ENCODE results near the gene PTPDC1. TPM values are rescaled to one million over a fixed set of nuclear protein-coding genes. Genes with fewer than 3 reads are reported as not detected.

PTPDC1 gene
- total and polyA plus RNA-seq, 2 experiments from 2014 or later = 3.3 to 11.8 TPM

DNA sequence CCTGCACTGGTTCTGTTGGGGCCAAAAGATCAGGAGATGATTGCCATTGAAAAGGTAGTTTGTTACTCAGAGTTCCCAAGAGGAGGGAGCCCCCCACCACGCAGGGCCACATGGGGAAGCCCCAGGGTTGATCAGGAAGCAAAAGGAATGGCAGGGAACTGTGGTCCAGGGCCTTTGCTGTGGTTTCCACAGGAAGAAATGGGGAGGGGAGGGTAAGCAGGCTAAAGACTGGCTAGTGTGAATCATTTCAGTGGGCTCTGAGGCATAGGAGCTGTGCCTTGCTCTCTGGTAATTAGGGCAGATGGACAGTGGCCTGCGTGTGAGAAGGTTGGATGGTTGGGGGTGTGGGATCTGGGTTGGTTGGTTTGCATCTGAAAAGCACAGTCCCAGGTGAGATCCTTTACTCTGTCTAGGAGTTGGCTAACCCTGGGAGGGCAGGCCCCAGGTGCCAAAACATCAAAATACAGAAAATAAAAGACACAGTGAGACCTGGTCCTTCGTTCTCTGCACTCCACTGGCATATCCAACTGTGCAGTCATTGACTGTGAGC, 66.1 kb downstream of the PTPDC1 start:
- Histone ChIP-seq H3K27ac (no peak overlapping the region), H3K9me3 (ENCODE audit: low read depth) (no peaks in the 10 kb centered on the region), H3K4me3 (no peak overlapping the region), H3K27me3 (no peaks in the 10 kb centered on the region), H3K4me1 (ENCODE audit: low read depth) (no peaks in the 10 kb centered on the region), H3K36me3 (no peaks in the 10 kb centered on the region)
- TF ChIP-seq, protein P1, sequence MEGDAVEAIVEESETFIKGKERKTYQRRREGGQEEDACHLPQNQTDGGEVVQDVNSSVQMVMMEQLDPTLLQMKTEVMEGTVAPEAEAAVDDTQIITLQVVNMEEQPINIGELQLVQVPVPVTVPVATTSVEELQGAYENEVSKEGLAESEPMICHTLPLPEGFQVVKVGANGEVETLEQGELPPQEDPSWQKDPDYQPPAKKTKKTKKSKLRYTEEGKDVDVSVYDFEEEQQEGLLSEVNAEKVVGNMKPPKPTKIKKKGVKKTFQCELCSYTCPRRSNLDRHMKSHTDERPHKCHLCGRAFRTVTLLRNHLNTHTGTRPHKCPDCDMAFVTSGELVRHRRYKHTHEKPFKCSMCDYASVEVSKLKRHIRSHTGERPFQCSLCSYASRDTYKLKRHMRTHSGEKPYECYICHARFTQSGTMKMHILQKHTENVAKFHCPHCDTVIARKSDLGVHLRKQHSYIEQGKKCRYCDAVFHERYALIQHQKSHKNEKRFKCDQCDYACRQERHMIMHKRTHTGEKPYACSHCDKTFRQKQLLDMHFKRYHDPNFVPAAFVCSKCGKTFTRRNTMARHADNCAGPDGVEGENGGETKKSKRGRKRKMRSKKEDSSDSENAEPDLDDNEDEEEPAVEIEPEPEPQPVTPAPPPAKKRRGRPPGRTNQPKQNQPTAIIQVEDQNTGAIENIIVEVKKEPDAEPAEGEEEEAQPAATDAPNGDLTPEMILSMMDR (IDR thresholded peaks at IDR 0.05; ENCODE audit: low read depth, low read length) = no peak
- no peak for DNase-seq (ENCODE audit: low read depth in 1 of 2, low spot score in 1 of 2)

DNA sequence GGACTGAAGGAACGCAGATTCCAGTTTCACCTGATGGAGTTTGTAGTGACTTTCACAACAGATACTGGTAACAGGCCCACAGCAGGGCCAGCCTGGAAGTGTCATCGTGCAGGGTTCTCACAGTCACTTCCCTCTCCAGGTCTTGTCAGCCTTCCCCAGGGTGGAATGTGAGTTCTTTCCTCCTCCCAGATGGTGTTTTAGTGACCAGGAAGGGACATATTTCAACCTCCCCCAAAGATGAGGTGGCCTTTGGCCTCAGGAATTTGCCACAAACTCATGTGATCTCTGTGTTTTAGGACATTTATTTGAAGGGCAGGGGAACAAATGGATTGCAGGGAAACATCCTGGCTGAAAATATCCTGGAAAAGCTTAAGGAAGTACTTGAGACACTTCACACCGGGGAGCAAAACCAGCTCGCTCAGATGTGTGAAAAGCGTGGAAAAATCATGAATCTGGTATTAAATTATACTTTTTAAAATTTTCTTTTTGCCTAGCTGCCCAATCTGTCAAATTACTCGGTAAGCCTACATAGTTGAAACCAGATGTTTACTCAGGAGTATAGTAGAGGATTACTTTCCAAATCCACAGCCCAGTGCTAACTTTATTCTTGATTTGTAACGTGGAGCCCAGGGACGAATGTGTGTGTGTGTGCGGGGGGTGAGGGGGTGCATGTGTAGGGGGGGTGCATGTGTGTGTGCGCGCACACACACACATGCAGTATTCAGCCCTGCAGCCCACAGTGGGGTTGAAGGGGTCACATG, 66.8 kb downstream of the PTPDC1 start:
- TF ChIP-seq, protein P1 (IDR thresholded peaks at IDR 0.05; ENCODE audit: low read depth, low read length) = no peak
- no peak for DNase-seq (ENCODE audit: low read depth in 1 of 2, low spot score in 1 of 2)
- no peaks in the 10 kb centered on the region for H3K4me1 ChIP-seq (ENCODE audit: low read depth)
- H3K36me3 ChIP-seq = no peaks in the 10 kb centered on the region
- no peak overlapping the region for H3K27ac ChIP-seq
- H3K4me3 ChIP-seq = no peak overlapping the region
- H3K27me3 ChIP-seq = no peaks in the 10 kb centered on the region
- H3K9me3 ChIP-seq (ENCODE audit: low read depth) = no peaks in the 10 kb centered on the region

DNA sequence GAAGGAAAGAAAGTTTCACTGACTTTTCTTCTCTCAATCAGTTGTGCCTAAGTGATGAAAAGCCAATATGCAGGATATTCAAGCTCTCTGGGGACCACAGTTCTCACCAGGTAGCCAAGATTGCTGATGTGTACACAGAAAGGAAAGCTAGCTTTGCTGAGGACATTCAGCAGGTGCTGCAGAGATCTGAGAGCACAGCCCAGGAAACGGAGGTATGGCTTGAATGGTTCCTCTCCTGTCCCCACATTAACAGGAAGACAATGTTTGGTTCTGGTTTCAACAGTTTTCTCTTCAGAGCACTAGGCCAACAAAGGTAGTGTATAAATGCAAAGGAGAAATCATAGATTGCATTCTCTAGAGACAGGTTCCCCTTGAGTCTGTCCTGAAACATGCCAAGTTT, 69.6 kb downstream of the PTPDC1 start:
- no peak overlapping the region for H3K4me3 ChIP-seq
- no peaks in the 10 kb centered on the region for H3K9me3 ChIP-seq (ENCODE audit: low read depth)
- no peaks in the 10 kb centered on the region for H3K4me1 ChIP-seq (ENCODE audit: low read depth)
- no peak overlapping the region for H3K27ac ChIP-seq
- no peak for DNase-seq (ENCODE audit: low read depth in 1 of 2, low spot score in 1 of 2)
- H3K36me3 ChIP-seq = no peaks in the 10 kb centered on the region
- TF ChIP-seq, protein P1 (IDR thresholded peaks at IDR 0.05; ENCODE audit: low read depth, low read length) = no peak
- H3K27me3 ChIP-seq = no peaks in the 10 kb centered on the region

DNA sequence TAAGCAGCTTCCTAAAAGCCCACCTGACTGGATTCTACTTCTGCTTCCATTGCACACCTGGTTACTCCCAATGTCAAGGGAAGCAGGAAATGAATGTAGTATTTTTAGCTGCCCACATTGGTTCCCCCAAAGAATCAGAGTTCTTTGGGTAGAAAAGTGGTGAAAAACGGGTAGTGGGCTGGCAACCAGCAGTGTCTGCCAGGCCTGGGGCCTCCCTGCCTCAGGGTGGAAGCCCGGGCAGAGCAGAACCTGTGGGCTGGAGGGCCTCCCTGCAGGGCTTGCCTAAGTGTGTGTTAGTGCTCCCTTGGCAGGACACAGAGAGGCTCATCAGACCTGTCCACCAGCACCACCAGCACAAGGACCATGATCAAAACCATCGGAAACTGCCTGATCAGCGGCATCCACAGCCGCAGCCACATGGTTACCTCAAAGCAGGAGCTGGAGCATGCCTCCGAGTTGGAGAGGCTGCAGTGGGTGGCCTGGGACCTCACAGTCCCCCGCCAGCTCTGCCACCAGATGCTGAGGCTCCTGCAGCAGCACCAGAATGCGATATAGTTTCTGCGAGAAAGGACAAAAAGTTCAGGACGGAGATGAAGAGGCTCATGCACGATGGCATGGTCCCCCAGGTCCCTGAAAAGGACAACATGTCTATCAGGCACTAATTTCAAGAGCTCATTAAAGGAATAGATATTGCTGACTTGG, 72.2 kb downstream of the PTPDC1 start:
- Histone ChIP-seq H3K4me3 (no peak overlapping the region), H3K36me3 (no peaks in the 10 kb centered on the region), H3K27ac (no peak overlapping the region), H3K4me1 (ENCODE audit: low read depth) (peaks cover 9% of the 10 kb centered on the region), H3K27me3 (no peaks in the 10 kb centered on the region), H3K9me3 (ENCODE audit: low read depth) (no peaks in the 10 kb centered on the region)
- no peak for DNase-seq (ENCODE audit: low read depth in 1 of 2, low spot score in 1 of 2)
- TF ChIP-seq, protein P1 (IDR thresholded peaks at IDR 0.05; ENCODE audit: low read depth, low read length) = no peak

DNA sequence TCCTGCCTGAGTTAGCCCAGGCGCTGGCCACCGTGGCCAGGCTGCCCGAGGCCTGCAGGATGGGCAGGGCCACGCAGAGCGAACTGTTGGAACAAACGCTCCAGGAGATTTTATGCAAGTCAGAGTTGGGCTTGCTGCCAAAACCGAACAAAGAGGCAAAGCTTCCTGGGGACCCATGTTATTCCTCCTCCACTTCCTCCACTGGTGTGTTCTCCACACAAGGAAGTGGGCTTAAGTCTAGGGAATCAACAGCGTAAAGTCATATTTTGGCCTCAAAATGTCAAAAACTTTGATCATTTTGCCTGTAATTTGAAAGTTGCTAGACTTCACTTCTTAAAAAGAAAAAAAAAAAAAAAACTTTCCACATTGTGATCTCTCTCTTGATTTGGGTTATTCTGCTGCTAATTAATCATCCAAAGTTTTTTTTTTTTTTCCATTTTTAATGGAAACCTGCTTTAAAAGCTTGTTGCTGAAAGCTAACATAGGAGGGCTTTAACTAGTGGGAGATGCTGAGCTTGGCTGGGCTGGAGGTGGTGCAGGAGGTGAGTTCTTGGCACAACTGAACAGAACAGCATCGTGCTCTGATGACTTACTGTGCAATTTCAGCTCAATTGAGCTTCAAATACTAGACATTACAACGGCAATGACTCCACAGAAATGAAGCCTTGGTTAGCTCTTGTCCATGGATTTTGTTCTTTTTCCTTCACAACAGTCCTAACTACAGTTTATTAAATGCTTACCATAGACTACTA, 73.0 kb downstream of the PTPDC1 start:
- Histone ChIP-seq H3K4me1 (ENCODE audit: low read depth) (peaks cover 9% of the 10 kb centered on the region), H3K36me3 (no peaks in the 10 kb centered on the region), H3K4me3 (no peak overlapping the region), H3K27me3 (no peaks in the 10 kb centered on the region), H3K9me3 (ENCODE audit: low read depth) (no peaks in the 10 kb centered on the region), H3K27ac (no peak overlapping the region)
- DNase-seq (ENCODE audit: low read depth in 1 of 2, low spot score in 1 of 2) = peak in 1 of 2 donors; percentile 94
- TF ChIP-seq, protein P1 (IDR thresholded peaks at IDR 0.05; ENCODE audit: low read depth, low read length) = no peak

Data from cardiac muscle cell (in vitro differentiated cells and primary cell).